B cell (primary cell): Measurements from ENCODE around the gene BRINP3.

Source experiments
- CTCF ChIP-seq: fragments of 200-600 bp; IDR thresholded peaks from one replicate; pipeline ENCODE4 v1.8.0; 2022; ENCODE audit warnings: antibody characterized with exemption, mild to moderate bottlenecking
- EZH2 ChIP-seq: IDR thresholded peaks from 2 replicates; pipeline ENCODE4 v1.6.1; 2012; ENCODE audit warnings: borderline replicate concordance, low read depth, mild to moderate bottlenecking, moderate library complexity, low read length; ENCODE audit not compliant: insufficient read depth, poor library complexity, severe bottlenecking

- TF ChIP-seq CTCF, result no peak
- no peak for TF ChIP-seq EZH2
Observed at GRCh38 chr1:190207733-190208132, 269.9 kb downstream of the BRINP3 start.
